Esophagus squamous epithelium (tissue), 4 donors: ENCODE measurements around the gene EIF3A.
A peak's percentile ranks its signal among the peaks of the same experiment; 100 is the strongest.

Source experiments
- CTCF ChIP-seq, 6 experiments: fragments of 450-650 bp in 4 of 6; fragments of 200-600 bp in 2 of 6; sonication (generic) in 2 of 6; IDR thresholded peaks; one replicate each; pipeline ENCODE4 v1.5.1; 2016 to 2019; ENCODE audit warnings: antibody characterized with exemption in 6 of 6, mild to moderate bottlenecking in 4 of 6, moderate library complexity in 4 of 6
- POLR2A ChIP-seq, 4 donors: fragments of 450-650 bp; IDR thresholded peaks; one replicate each; pipeline ENCODE4 v1.6.1; 2017; ENCODE audit warnings: antibody characterized with exemption in 4 of 4, mild to moderate bottlenecking in 4 of 4, moderate library complexity in 3 of 4

DNA sequence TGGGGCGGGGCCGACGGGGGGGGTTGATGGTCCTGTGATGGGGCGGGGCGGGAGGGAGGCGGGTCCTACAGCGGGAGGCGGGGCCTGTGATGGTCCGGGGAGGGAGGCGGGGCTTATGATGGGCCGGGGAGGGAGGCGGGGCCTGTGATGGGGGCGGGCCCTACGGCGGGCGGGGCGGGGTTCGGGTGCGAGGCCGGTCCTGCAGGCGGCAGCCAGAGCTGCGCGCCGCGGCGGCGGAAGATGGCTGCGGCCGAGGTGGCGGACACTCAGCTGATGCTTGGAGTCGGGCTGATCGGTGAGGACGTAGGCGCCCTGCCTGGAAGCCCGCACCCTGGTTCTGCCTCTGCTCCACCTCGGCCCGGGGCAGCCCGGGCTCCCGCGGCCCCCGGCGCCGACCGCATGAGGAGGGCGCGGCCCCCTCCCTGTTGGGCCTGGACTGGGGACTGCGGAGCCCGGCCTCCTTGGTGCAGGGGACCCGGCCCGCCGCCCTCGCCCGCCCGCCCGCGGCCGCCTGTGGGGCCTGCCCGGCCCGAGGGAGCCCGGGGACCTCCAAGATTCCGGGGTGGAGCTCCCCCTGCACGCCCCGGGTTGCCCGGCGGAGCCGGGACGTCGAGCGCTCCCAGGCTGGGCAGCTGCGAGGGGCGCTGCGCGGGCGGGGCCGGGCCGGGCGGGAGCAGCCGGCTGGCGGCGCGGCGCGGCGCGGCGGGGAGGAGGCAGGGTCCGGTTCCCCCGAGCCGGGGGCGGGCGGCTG lies 23.5 kb upstream of the EIF3A start, which contains the start of gene DENND10:
- peak in 2 of 4 donors; percentile 83 to 91 for TF ChIP-seq POLR2A (IDR thresholded peaks at IDR 0.05)
- peak in 1 of 6 experiments; percentile 9 for TF ChIP-seq CTCF (IDR thresholded peaks at IDR 0.05)
